OCI-M2 (cell line): ENCODE results near the gene GNA12.

Experiments
- DNase-seq: peaks from one replicate; lab custom pipeline; 2025; ENCODE audit not compliant: unreplicated experiment; lab: John Stamatoyannopoulos, UW

Gene GNA12

DNA sequence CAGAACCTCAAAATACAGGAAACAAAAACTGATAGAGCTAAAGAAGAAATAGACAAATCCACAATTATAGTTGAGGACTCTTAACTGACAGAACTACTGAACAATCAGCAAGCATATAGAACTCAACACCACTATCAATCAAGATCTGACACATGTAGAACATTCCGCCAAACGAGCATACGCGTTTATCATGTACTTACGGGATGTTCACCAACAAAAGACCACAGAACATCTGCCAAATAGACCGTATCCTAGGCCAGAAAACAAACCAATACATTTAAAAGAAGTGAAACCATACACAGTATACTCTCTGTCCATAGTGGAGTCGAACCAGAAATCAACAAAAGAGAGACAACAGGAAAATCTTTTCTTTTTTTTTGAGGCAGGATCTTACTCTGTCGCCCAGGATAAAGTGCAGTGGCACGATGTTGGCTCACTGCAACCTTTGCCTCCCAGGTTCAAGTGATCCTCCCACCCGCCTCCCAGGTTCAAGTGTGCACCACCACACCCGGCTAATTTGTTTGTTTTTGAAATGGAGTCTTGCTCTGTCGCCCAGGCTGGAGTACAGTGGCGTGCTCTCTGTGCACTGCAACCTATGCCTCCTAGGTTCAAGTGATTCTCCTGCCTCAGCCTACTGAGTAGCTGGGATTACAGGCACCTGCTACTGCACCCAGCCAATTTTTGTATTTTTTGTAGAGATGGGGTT is 5.1 kb downstream of the GNA12 start:
- no peak for DNase-seq

DNA sequence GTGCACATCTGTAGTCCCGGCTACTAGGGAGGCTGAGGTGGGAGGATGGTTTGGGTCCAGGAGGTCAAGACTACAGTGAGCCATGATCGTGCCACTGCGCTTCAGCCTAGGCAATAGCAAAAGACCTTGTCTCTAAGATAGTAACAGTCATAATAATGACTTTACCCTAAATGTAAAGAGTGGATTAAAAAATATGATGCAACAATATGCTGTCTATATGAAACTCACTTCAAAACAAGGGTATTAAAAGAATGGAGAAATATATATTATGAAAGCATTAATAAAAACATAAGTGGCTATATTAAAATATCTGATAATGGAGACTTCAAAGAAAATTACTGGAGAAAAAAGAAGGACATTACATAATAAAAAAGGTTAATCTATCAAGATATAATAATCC is 5.7 kb downstream of the GNA12 start:
- no peak for DNase-seq

DNA sequence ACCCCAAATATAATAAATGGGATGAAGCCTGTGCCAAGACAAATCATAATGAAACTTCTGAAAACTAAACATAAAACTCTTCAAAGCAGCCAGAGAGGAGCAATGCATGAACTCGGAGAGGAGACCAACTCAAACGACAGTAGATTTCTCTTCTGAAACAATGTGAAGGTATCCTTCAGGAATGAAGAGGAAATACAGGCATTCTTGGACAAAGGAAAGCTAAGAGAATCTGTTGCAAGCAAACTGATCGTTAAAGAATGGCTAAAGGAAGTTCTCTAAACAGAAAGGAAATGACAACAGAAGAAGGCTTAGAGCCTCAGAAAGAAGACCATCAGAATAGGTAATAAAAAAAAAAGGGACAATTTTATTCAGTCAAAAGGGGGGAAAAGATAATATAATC is 6.6 kb downstream of the GNA12 start:
- DNase-seq, result no peak

DNA sequence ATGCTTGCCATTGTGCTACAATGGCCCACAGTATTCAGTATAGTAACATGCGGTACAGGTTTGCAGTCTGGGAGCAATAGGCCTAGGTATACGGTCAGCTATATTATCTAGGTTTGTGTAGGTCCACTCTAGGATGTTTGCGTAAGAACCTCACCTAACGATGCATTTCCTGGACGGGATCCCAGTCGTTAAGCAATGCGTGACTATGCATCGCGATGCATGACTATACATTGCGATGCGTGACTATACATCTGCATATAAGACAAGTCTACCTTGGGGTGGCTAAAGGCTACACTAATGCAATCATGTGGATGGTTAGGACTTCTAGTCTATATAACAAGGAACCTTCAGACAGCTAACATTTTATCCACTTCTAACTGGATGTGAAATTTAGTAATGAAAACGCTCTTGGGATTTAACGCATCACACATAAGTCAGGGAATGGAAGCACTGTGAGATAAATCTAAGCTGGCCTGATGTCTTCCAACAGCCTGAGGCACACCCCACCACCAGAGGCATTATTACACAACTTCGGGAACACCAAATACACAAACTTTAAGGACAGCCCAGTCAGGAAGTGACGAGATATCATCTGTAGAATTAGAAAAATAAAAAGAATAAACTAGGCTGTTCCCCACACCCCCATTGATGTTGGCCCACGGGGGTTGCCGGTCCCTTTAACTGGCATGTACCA is 9.2 kb downstream of the GNA12 start:
- no peak for DNase-seq

DNA sequence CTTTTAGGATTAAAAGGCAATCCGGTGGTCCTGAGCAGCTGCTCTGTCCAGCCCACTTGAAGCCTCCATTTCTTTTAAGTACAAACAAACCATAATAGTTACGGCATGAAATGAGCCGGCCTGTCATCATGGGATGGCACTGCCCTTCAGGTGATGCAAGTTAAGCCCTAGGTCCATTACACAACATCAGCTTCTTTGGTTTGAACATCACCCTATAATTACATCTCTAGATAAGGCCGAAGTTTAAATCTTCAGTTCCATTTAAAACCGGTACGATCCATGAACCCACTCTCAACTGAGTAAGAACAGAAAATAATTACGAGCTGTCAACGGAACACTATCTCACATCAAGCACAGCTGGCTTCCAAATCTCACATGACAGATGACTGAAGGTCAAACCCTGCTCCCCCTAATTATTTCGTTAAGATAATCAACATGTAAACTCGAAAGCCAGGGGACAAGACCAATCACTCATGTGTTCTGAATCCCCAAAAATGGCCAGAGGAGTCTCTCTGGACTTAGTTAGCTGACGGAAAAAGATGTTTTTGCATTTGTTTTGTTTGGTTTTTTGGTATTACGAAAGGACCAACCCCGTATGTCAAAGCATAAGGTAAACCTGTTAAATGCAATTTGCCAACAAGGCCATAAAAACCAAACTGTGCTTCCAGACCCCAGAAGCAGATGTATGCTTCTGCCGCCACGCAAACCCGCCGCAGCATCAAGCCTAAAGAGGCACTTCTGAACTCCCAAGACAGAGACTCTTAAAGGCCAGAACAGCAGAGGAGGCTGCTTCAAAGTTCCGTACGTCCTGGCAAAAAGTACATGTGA is 10.8 kb downstream of the GNA12 start:
- no peak for DNase-seq

DNA sequence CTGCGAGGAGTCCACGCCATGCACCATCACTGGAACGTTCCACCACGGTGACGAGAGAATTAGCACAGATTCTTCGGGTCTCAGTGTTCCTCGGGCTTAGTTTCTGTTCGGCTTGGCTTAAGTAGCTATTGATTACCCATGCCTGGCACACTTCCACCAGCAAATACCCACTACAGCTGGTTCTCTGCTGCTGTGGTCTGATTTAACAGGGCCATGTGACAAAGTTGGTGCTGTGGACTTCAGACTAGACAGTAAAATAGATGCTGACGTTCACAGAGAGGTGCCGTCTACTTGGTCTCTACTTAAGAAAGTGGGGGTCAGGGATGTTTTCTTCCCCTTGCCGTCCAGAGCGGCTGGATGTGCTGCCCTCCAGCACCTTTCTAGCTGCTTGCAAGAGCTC is 11.6 kb downstream of the GNA12 start:
- no peak for DNase-seq

DNA sequence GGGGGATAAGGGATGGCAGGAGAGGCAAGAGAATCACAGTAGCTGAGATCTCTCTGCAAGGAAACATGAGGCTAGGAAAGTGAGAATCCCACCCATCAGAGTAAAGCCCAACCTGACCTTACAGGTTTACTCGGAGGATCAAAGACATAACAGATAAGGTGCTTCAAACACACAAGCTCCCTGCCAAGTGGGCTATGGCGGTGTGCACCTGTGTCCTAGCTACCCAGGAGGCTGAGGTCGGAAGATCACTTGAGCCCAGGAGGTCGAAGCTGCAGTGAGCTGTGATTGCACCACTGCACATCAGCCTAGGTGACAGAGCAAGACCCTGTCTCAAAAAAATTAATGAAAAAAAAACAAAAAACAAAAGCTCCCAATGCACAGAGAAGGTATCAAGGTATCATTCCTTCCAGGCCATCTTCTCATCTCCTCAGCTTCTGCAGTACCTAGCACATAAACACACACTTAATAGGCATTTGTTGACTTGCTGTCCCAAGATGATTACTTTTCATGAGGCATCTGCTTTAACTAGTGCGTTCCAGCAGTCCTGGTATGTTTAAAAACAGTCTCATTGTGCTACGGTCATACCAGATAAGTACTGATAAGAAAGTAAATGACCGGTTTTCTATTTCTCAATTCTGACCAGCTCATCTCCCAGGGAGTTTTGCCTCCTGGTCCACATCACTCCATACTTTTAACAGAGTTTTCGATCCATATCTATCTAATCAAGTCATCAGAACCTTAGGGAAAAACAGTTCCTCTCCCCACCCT is 13.3 kb downstream of the GNA12 start:
- DNase-seq, result no peak

DNA sequence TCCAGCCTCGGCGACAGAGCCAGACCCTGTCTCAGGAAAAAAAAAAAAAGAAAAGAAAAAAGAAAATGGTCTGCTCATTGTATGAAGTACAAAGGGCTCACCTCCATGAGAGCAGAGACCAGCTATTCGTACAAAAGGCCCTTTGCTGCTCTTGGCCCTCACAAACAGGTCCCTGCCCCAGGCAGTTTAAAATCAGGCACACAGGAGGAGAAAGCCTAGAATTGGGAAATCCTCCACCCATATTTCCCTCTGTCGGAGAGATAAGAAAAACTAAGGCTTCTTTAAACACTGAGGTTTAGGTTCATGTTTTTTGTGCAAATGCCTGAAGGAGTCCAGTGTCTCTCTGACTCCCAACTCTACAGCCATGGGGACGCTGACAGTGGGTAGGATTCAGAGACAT is 15.1 kb downstream of the GNA12 start:
- DNase-seq, result no peak

DNA sequence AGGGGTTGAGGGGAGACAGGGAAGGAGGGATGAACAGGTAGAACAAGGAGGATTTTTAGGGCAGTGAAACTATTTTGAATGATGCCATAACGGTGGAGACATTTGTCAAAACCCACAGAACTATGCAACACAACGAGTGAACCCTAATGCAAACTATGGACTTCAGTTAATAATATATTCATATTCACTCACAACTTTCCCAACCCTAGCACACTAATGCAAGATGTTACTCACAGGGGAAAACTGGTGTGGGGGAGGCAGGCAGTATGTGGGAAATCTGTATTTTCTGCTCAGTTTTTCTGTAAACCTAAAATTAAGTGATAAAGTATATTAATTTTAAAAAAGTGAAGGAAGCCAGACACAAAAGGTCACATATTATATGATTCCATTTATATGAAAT is 17.3 kb downstream of the GNA12 start:
- DNase-seq, result no peak

DNA sequence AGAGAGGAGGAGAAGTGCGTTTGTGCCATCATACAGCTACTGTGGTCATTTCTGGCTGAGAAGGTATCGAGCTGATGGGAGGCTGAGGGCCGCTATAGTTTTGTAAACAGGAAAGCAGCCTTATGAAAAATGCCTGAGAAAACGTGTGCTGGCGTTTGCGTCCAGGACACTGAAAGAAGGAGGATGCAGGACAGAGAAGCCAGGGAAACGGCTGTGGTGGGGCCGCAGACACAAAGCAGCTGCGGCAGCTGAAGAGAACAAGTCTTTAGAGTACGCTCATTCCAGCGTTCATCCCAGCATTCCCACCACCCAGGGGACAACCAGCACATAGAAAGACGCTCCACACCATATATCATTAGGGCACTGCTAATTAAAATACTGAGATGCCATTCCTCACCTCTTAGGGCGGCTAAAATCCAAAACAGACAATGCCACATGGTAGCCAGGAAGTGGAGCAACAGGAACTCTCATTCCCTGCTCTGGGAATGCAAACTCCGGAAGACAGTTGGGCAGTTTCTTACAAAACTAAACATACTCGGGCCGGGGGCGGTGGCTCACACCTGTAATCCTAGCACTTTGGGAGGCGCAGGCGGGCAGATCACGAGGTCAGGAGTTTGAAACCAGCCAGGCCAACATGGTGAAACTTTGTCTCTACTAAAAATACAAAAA is 18.4 kb downstream of the GNA12 start:
- no peak for DNase-seq

DNA sequence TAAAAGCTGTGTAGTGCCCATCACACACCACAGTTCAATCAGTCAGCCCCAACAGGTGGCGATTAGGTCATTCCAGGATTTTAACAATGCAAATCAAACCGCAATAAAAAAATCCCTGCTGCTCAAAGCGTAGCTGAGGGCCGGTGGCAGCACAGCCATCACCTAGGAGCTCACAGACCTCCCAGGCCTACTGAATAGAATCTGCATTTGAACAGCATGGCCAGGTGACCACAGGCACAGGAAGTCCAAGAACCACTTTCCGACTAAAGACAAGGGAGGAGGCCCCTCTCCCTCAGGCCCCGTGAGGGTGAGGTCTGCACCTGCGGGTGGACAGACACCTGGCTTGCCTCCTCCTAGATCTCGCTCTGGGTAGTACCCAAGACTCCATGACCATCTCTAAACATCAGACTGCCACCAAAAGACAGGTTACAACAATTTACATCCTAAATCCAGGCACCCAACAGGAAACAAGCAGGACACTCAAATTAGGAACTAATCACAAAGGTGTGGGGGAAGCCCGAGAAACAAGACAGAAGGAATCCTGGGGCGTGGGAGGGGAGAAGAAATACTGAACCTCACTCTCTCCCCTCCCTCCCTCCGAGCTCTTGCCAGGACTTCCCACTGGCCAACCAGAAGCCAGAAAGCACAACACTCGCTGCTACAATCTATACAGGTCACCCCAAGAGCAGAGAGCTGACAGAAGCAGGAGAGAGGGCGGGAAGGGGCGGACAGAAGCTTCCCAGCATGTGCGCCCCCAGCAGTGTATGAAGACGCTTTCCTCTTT is 19.2 kb downstream of the GNA12 start:
- DNase-seq, result no peak

DNA sequence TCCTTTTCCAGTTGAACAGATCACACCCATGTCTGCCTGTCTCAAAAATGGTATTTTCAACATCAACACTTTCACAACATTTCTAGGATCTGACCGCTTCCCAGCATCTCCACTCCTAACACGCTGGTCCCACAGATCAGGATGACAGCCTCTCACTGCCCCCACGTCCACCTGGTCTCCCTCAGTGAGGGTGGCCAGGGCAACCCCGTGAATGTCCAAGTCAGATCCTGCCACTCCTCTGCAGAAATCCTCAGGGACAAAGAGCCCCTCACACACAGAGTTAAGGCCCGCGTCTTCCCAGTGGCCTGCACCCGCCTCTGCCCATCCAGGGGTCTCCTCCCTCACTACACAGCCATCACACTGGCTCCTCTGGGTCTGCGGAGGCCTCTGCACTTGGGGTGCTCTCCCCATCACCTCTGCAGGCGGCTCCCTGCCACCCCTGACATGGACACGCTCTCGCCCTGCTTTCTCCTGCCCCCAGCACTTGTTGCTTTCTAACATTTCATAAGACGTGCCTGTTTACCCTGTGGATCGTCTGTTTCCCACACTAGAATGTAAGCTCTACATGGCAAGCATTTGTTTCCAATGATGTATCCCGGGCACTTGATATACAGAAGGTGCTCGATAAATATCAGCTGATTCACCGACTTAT is 20.0 kb downstream of the GNA12 start:
- no peak for DNase-seq

DNA sequence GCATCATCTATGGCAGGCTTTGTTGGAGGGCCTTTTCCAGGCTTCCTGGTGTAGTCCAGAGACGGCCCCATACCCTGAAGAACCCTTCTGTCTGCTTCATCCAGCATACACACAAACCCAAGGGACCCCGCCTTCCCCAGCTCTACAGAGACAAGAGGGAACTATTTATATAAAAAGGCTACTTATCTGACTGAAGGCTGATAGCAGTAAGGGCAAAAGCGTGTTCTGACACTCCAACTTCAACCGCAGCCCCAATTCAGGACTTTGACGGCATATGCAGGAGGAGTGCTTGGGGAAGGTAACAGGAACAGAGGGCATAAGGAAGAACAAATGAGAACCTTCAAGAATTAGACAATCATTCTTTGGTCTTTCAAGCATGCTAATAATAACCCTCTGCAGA is 21.0 kb downstream of the GNA12 start:
- no peak for DNase-seq

DNA sequence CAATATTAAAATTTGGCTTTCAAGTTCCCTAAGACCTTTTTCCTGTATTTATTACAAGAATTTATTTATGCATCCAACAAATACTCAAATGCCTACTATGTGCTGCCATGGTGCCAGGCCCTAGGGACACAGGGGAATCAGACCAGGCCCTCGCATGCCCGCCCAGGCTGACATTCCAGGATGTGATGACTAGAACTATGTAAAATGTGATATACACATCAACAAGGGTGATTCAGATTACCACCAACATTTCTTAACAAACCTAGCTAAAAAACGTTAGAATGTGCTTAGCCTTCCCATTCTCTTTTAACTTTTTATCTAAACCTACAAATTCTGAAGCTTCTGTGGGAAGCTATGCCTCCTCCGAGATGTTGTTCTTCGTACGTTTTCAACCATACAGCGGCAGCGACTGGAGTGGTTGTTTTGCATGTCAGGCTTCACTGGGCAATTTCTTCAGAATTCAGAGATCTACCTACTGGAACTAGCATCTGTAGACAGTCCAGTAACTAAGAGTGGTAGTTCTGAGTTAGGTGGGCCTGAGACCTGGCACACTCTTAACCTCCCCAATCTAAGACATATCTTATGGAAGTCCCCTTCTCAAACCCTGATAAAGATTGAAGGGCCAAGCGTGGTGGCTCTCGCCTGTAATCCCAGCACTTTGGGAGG is 22.1 kb downstream of the GNA12 start:
- no peak for DNase-seq

DNA sequence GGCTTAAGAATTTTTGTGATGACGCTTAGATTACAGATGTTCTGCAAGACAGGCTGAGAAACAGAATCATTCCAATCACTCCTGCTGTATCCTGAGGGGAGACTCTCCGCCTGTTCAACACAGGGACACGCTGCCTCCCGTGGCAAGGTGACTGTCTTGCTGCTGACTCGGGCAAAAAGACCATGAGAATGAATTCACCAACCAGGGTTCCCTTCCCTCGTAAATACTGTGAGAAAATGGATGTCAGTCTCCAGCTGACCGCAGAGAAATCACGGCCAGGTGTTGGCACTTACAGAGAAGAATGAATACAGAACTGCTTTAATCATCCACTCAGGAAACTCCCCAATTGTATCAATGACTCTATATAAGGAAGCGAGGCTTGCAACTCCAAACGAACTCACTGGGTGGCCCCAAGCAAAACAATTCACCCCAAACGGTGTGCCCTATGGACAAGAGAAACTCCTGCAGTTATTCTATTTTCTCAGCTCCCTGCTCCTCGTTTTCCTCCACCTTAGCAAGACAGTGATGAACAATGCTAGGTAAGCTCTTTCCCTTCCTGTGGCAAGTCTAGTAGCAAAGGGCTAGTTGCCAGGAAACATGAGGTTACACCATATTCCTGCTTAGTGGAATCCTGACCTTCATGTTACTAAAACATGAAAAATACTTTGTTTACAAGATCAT is 22.8 kb downstream of the GNA12 start:
- no peak for DNase-seq

DNA sequence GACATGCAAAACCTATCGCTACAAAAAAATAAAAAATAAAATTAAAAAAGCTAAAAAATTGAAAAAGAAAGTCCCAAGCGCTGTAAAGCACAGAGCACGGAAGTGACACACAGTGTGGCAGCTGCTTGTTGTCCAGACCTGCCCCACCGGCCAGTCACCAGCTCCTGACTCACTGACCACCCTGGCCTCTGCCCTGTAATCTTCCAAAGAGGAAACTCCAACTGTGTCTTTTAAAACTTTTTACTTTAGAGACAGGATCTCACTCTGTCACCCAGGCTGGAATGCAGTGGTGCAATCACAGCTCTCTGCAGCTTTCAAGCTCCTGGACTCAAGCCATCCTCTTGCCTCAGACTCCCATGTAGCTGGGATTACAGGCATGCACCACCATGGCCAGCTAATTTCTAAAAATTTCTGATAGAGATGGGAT is 23.6 kb downstream of the GNA12 start:
- no peak for DNase-seq

DNA sequence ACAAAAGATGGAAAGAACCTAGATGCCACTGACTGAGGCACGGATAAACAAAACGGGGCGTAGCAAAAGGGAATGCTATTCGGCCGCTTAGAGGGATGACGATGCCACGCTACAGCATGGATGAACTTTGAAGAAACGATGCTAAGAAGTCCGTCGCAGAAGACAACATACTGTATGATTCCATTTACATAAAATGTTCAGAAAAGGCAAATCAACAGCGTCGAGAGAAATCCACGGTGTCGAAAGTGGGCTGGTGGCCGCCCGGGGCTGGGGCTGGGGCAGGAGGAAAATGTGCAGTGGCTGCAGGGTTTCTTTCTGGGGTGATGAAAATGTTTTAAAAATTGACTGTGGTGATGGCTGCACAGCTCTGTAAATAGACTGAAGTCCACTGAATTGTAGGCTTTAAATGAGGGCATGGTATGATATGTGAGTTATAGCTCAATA is 24.1 kb downstream of the GNA12 start:
- DNase-seq, result no peak
